Panc1 (cell line): Measurements from ENCODE around the gene GBP5. TPM values are rescaled to one million over a fixed set of nuclear protein-coding genes. Genes with fewer than 3 reads are reported as not detected.
"Not testable (repeated sequence)": the region's sequence is repeated elsewhere in the genome, so short reads cannot be mapped to it uniquely, and the experiment has no call there.

ENCODE experiments used
- ATAC-seq: fragments of 200-7000 bp; cut with Tn5 transposase; 2 replicates; pipeline ENCODE4 v1.9.1; 2020; ENCODE audit warnings: mild to moderate bottlenecking, moderate library complexity
- BruUV-seq: library from RNA; stranded (reverse); fragments of 400-500 nt; replicated peaks from 2 replicates; lab custom pipeline; 2021; lab: Mats Ljungman, UMichigan
- CTCF ChIA-PET: fragments of 300-600 bp; sonication (Branson Sonifier 250); formaldehyde crosslinking; loops from one replicate; lab custom pipeline; 2022; ENCODE audit warnings: antibody characterized with exemption; lab: Charles Lee
- POLR2A ChIA-PET: fragments of 300-600 bp; sonication (Branson Sonifier 250); formaldehyde crosslinking; loops from one replicate; lab custom pipeline; 2022; ENCODE audit warnings: antibody characterized with exemption; lab: Charles Lee
- DNase-seq: peaks from one replicate; pipeline ENCODE4 v3.0.0-alpha.2; 2010; ENCODE audit warnings: low read depth, low spot score
- H3K27ac ChIP-seq: 2 replicates; pipeline ENCODE4 v1.5.1; 2011; ENCODE audit warnings: mild to moderate bottlenecking, low read length, inconsistent platforms
- H3K27me3 ChIP-seq: fragments of 200-500 bp; sonication (Bioruptor generic); 2 replicates; pipeline ENCODE4 v1.6.0; 2014; ENCODE audit warnings: low read length, inconsistent platforms; ENCODE audit not compliant: control insufficient read depth, insufficient read depth
- H3K36me3 ChIP-seq: fragments of 200-500 bp; sonication (Bioruptor generic); 2 replicates; pipeline ENCODE4 v1.5.1; 2014; ENCODE audit warnings: inconsistent platforms, mild to moderate bottlenecking, low read length, moderate library complexity; ENCODE audit not compliant: control insufficient read depth, insufficient read depth
- H3K4me1 ChIP-seq: 2 replicates; pipeline ENCODE4 v1.5.1; 2011; ENCODE audit warnings: inconsistent platforms, mild to moderate bottlenecking, low read length, moderate library complexity; ENCODE audit not compliant: control insufficient read depth, insufficient read depth
- H3K4me3 ChIP-seq, 2 experiments: 2 replicates each; pipeline ENCODE4 v1.5.1; 2011 to 2012; ENCODE audit warnings: low read depth in 2 of 2, low read length in 2 of 2, mild to moderate bottlenecking in 2 of 2, inconsistent platforms in 1 of 2, moderate library complexity in 1 of 2
- H3K9me3 ChIP-seq: fragments of 200-500 bp; sonication (Bioruptor generic); 2 replicates; pipeline ENCODE4 v1.5.1; 2014; ENCODE audit warnings: low read depth, mild to moderate bottlenecking, inconsistent platforms, low read length, moderate library complexity; ENCODE audit not compliant: control insufficient read depth, insufficient read depth
- POLR2AphosphoS5 ChIP-seq: IDR thresholded peaks from 2 replicates; pipeline ENCODE4 v1.6.1; 2012; ENCODE audit warnings: mild to moderate bottlenecking, low read depth, low read length, moderate library complexity
- REST ChIP-seq, 2 experiments: IDR thresholded peaks; 2 replicates each; pipeline ENCODE4 v1.6.1; 2011 to 2012; ENCODE audit warnings: low read depth in 2 of 2, control low read depth in 1 of 2, low read length in 1 of 2, mild to moderate bottlenecking in 1 of 2, moderate library complexity in 1 of 2; ENCODE audit not compliant: insufficient read depth in 1 of 2
- SIN3A ChIP-seq: IDR thresholded peaks from 2 replicates; pipeline ENCODE4 v1.6.1; 2012; ENCODE audit warnings: low read depth, mild to moderate bottlenecking, low read length, moderate library complexity, borderline replicate concordance; ENCODE audit not compliant: insufficient read depth
- TCF7L2 ChIP-seq: IDR thresholded peaks from 2 replicates; pipeline ENCODE4 v1.6.1; 2011; ENCODE audit warnings: mild to moderate bottlenecking, low read depth, low read length, inconsistent platforms
- in situ Hi-C: cut with HindIII; loops from 2 replicates; pipeline ENCODE4 v1.10.0; 2016; ENCODE audit warnings: low sequenced_read_pairs, low pct_unique_long_range_greater_than_20kb
- intact Hi-C: fragments of 100-400 bp; cut with micrococcal nuclease; formaldehyde crosslinking; loops from one replicate; pipeline ENCODE4 v1.10.0; 2022; ENCODE audit not compliant: unreplicated experiment
- total RNA-seq: library from RNA; stranded (reverse); gene quantifications from one replicate; pipeline ENCODE4 v1.2.1, GENCODE V29; 2021; ENCODE audit not compliant: unreplicated experiment
- TF ChIP-seq, protein P1 (sequence below): fragments of 450-650 bp; IDR thresholded peaks from 2 replicates; pipeline ENCODE4 v1.5.1; 2017; ENCODE audit warnings: mild to moderate bottlenecking

The GBP5 gene
- total RNA-seq, 1 experiment from 2014 or later = 0.10 TPM

DNA sequence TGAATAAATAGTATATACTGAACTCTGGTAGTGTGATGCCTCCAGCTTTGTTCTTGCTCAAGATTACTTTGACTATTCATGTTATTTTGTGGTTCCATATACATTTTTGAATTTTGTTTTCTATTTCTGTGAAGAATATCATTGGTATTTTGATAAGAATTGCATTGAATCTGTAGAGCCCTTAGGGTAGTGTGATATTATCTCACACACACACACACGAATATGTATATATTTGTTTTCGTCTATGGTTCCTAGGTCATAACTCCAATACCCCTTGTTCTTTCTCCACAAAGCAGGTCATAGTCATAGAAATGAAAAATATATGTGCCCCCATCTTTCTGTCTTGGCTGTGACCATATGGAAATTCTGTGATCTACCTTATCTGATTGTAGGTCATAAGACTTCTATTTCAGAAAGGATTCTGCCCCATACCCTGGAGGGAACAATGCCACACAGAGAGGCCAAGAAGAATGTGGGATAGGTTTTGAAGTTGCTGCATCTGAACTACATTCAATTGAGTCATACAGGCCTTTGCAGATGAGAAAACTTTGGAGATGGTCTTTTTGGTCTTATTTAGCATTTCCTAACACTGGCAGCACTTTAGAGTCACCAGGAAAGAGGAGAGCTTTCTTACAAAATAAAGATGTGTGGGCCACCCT, 32.0 kb upstream of the GBP5 start:
- no peaks in the 10 kb centered on the region for H3K9me3 ChIP-seq
- ChIA-PET POLR2A (no interaction called here), CTCF (no interaction called here)
- intact Hi-C loops (no loop called here), in situ Hi-C loops (no loop called here)
- ATAC-seq (no peak), DNase-seq (no peak)
- H3K36me3 ChIP-seq = no peaks in the 10 kb centered on the region
- H3K4me3 ChIP-seq = no peak overlapping the region
- BruUV-seq = no TSS peak
- no peaks in the 10 kb centered on the region for H3K4me1 ChIP-seq
- H3K27me3 ChIP-seq = no peaks in the 10 kb centered on the region
- no peak overlapping the region for H3K27ac ChIP-seq
- TF ChIP-seq REST (IDR thresholded peaks at IDR 0.05; ENCODE audit: insufficient read depth in 1 of 2, low read depth in 2 of 2, low read length in 1 of 2) = no peak

DNA sequence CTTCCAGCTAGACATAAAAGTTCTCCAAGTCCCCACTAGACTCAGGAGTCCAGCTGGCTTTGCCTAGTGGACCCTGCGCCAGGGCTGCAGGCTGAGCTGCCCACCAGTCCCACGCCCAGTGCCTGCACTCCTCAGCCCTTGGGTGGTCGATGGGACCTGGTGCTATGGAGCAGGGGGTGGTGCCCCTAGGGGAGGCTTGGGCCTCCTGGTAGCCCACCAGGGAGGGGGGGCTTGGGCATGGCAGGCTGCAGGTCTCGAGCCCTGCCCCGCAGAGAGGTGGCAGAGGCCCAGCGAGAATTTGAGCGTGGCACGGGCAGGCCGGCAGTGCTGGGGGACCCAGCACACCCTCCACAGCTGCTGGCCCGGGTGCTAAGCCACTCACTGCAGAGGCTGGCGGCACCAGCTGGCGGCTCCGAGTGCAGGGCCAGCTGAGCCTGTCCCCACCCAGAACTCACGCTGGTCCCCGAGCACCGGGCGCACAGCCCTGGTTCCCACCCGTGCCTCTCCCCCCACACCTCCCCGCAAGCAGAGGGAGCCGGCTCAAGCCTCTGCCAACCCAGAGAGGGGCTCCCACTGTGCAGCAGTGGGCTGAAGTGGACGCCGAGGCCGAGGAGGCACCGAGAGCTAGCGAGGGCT, 30.2 kb upstream of the GBP5 start:
- Histone ChIP-seq H3K27me3 (no peaks in the 10 kb centered on the region), H3K4me1 (no peaks in the 10 kb centered on the region), H3K27ac (no peak overlapping the region), H3K9me3 (no peaks in the 10 kb centered on the region), H3K36me3 (no peaks in the 10 kb centered on the region), H3K4me3 (no peak overlapping the region)
- intact Hi-C loops (no loop called here), in situ Hi-C loops (no loop called here)
- ChIA-PET CTCF (no interaction called here), POLR2A (no interaction called here)
- ATAC-seq = no peak
- TF ChIP-seq, protein P1, sequence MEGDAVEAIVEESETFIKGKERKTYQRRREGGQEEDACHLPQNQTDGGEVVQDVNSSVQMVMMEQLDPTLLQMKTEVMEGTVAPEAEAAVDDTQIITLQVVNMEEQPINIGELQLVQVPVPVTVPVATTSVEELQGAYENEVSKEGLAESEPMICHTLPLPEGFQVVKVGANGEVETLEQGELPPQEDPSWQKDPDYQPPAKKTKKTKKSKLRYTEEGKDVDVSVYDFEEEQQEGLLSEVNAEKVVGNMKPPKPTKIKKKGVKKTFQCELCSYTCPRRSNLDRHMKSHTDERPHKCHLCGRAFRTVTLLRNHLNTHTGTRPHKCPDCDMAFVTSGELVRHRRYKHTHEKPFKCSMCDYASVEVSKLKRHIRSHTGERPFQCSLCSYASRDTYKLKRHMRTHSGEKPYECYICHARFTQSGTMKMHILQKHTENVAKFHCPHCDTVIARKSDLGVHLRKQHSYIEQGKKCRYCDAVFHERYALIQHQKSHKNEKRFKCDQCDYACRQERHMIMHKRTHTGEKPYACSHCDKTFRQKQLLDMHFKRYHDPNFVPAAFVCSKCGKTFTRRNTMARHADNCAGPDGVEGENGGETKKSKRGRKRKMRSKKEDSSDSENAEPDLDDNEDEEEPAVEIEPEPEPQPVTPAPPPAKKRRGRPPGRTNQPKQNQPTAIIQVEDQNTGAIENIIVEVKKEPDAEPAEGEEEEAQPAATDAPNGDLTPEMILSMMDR = no peak
- TF ChIP-seq REST (IDR thresholded peaks at IDR 0.05; ENCODE audit: insufficient read depth in 1 of 2, low read depth in 2 of 2, low read length in 1 of 2) (no peak), TCF7L2 (no peak), SIN3A (no peak), POLR2AphosphoS5 (no peak)
- DNase-seq = no peak
- BruUV-seq = no TSS peak

- in situ Hi-C loops, POLR2A ChIA-PET, H3K27ac ChIP-seq, H3K27me3 ChIP-seq, DNase-seq, BruUV-seq, ATAC-seq, intact Hi-C loops, CTCF ChIA-PET, H3K9me3 ChIP-seq, H3K4me1 ChIP-seq, H3K4me3 ChIP-seq, H3K36me3 ChIP-seq: not testable (repeated sequence)
Observed at GRCh38 chr1:89299739-89300463, 27.2 kb upstream of the GBP5 start.
